Lung (tissue), 12 donors: ENCODE measurements around the gene CCDC68. TPM values are rescaled to one million over a fixed set of nuclear protein-coding genes. Genes with fewer than 3 reads are reported as not detected.
A peak's percentile ranks its signal among the peaks of the same experiment; 100 is the strongest.

ENCODE experiments used
- ATAC-seq: fragments of 200-7000 bp; cut with Tn5 transposase; one replicate; pipeline ENCODE4 v1.9.1; 2020; ENCODE audit warnings: moderate number of reproducible peaks; ENCODE audit not compliant: insufficient read depth, low FRiP score
- DNase-seq, 3 donors: peaks; one replicate each; pipeline ENCODE4 v3.0.0-alpha.2; 2013 to 2017
- H3K27ac ChIP-seq, 2 donors: one replicate each; pipeline ENCODE4 v1.5.1; 2013; ENCODE audit warnings: mild to moderate bottlenecking in 2 of 2, moderate library complexity in 2 of 2, control low read depth in 1 of 2, inconsistent platforms in 1 of 2, low read depth in 1 of 2, low read length in 1 of 2
- H3K27me3 ChIP-seq, 3 donors: one replicate each; pipeline ENCODE4 v1.5.1; 2013; ENCODE audit warnings: low read length in 2 of 3; ENCODE audit not compliant: control insufficient read depth in 3 of 3, insufficient read depth in 3 of 3
- H3K36me3 ChIP-seq, 4 donors: one replicate each; pipeline ENCODE4 v1.5.1; 2013; ENCODE audit warnings: low read length in 4 of 4, mild to moderate bottlenecking in 1 of 4, moderate library complexity in 1 of 4; ENCODE audit not compliant: control insufficient read depth in 4 of 4, insufficient read depth in 4 of 4
- H3K4me1 ChIP-seq, 5 donors: one replicate each; pipeline ENCODE4 v1.5.1; 2013; ENCODE audit warnings: low read length in 5 of 5, mild to moderate bottlenecking in 2 of 5, moderate library complexity in 1 of 5; ENCODE audit not compliant: control insufficient read depth in 5 of 5, insufficient read depth in 5 of 5
- H3K4me3 ChIP-seq: one replicate; pipeline ENCODE4 v1.5.1; 2013; ENCODE audit warnings: mild to moderate bottlenecking, control low read depth, moderate library complexity
- H3K9ac ChIP-seq, 2 donors: one replicate each; pipeline ENCODE4 v1.5.1; 2013; ENCODE audit warnings: low read length in 2 of 2, control low read depth in 1 of 2; ENCODE audit not compliant: insufficient read depth in 1 of 2
- H3K9me3 ChIP-seq, 4 donors: one replicate each; pipeline ENCODE4 v1.5.1; 2013; ENCODE audit warnings: low read length in 3 of 4, mild to moderate bottlenecking in 1 of 4, moderate library complexity in 1 of 4; ENCODE audit not compliant: control insufficient read depth in 4 of 4, insufficient read depth in 3 of 4
- WGBS, 2 donors: extraction: QIAGEN DNeasy Blood & Tissue Kit; methylation state at CpG; one replicate each; pipeline ENCODE4 v1.1.7; 2013; 5-methylcytosine and 5-hydroxymethylcytosine counted together
- polyA plus RNA-seq, 2 donors: library from polyadenylated mRNA; stranded (reverse); fragments of 200-250 nt; gene quantifications; one replicate each; pipeline ENCODE4 v1.2.1, GENCODE V29; 2013
- total RNA-seq, 2 donors: library from RNA; depleted of rRNA in 1 of 2; stranded (reverse); fragments of >200 nt in 1 of 2; gene quantifications; one replicate each; pipeline ENCODE4 v1.2.1, GENCODE V29; 2014 to 2021
- TF ChIP-seq, protein P1 (sequence below): IDR thresholded peaks from 2 replicates; pipeline ENCODE4 v1.5.1; 2012; ENCODE audit warnings: mild to moderate bottlenecking; ENCODE audit errors: control extremely low read depth, extremely low read depth
- donor health status: control.
- donor health status: control.
- donor health status: Bipolar disorder and iron deficiency.
- donor health status: healthy.
- donor health status: DM: yes; HTN: yes; CAD: no.

CCDC68 gene
- total and polyA plus RNA-seq, 4 donors: 6.7 to 90.4 (median 10.1) TPM

DNA sequence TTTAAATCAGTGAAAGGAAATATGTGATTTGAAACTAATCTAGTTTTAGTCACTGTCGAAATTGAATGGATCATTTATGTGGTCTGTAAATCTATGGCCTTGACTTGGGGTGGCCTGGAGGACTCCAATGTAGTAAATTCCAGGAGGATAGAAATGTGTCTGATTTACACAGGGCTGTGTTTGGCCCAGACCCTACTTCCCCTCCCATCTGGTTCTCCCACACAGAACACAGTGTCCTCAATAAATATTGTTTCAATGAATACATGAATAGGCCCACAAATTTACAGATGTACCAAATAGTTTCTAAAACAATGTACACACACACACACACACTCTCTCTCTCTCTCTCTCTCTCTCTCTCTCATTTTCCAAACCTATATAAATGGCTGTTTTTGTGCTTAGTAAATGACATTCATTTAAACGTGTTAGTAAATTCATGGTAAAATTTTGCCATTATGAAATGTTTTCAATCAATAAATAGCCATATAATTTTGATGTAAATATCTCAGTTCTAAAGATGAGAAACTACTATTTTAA lies 1.9 kb downstream of the CCDC68 start:
- 46 to 74% methylated on average over 2 of the region's 2 CpGs for WGBS, 2 donors
- TF ChIP-seq, protein P1, sequence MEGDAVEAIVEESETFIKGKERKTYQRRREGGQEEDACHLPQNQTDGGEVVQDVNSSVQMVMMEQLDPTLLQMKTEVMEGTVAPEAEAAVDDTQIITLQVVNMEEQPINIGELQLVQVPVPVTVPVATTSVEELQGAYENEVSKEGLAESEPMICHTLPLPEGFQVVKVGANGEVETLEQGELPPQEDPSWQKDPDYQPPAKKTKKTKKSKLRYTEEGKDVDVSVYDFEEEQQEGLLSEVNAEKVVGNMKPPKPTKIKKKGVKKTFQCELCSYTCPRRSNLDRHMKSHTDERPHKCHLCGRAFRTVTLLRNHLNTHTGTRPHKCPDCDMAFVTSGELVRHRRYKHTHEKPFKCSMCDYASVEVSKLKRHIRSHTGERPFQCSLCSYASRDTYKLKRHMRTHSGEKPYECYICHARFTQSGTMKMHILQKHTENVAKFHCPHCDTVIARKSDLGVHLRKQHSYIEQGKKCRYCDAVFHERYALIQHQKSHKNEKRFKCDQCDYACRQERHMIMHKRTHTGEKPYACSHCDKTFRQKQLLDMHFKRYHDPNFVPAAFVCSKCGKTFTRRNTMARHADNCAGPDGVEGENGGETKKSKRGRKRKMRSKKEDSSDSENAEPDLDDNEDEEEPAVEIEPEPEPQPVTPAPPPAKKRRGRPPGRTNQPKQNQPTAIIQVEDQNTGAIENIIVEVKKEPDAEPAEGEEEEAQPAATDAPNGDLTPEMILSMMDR: no peak
- peak in 2 of 3 donors; percentile 61 to 66 for DNase-seq
- Histone ChIP-seq H3K36me3 (no peaks in the 10 kb centered on the region), H3K4me3 (no peak overlapping the region), H3K9me3 (no peaks in the 10 kb centered on the region), H3K4me1 (peaks cover 0 to 64% (median 13%) of the 10 kb centered on the region in 5 donors), H3K27me3 (no peaks in the 10 kb centered on the region), H3K9ac (peak overlapping the region in 1 of 2 donors; percentile 90), H3K27ac (no peak overlapping the region)
- no peak for ATAC-seq

DNA sequence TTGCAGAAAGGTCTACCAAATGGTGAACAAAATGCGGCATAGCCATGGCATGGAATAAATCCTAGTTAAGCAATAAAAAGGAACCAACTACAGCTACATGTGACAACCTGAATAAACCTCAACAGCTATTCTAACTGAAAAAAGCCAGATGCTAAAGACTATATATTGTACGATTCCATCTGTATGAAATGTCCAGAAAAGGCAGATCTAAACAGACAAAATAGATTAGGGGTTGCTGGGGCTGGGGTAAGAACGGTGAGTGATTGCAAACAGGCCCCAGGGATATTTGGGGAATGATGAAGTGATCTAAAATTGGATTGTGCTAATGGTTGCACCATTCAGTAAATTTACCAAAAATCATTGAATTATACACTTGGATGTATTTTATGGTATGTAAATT lies 2.8 kb downstream of the CCDC68 start:
- no peaks in the 10 kb centered on the region for H3K36me3 ChIP-seq
- peaks cover 0 to 56% (median 11%) of the 10 kb centered on the region in 5 donors for H3K4me1 ChIP-seq
- no peaks in the 10 kb centered on the region for H3K9me3 ChIP-seq
- TF ChIP-seq, protein P1: no peak
- H3K4me3 ChIP-seq: no peak overlapping the region
- no peaks in the 10 kb centered on the region for H3K27me3 ChIP-seq
- ATAC-seq: no peak
- no peak overlapping the region for H3K27ac ChIP-seq
- WGBS, 2 donors: 82 to 85% methylated on average over 3 of the region's 3 CpGs
- peak in 1 of 3 donors; percentile 18 for DNase-seq
- H3K9ac ChIP-seq: no peak overlapping the region

DNA sequence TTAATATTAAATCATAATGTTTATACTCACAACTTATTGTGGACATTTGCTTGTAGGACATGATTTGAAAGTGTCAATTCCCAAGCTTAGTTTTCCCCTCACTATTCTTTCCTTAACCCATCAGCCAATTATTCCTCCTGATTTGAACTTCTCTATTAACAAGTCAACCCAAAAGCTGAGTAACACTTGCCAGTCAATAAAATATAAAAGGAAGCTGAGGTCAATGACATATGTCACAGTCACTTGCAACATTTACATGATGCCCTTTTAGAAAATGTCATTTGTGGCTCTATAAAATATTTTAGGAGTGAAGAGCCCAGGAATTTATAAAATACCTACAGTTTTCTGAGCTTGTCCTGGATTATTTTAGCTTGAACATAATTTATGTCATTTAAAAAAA lies 7.2 kb downstream of the CCDC68 start:
- TF ChIP-seq, protein P1: no peak
- no peaks in the 10 kb centered on the region for H3K27me3 ChIP-seq
- ATAC-seq (no peak), DNase-seq (no peak)
- no peak overlapping the region for H3K4me3 ChIP-seq
- H3K27ac ChIP-seq: no peak overlapping the region
- peaks cover 0 to 6% (median 2%) of the 10 kb centered on the region in 4 donors for H3K36me3 ChIP-seq
- peaks cover 0 to 55% (median 19%) of the 10 kb centered on the region in 5 donors for H3K4me1 ChIP-seq
- H3K9me3 ChIP-seq: no peaks in the 10 kb centered on the region
- no peak overlapping the region for H3K9ac ChIP-seq

GRCh38 chr18:54950221-54950620 lies 9.0 kb downstream of the CCDC68 start:
- WGBS, 2 donors: 83 to 87% methylated on average over 7 of the region's 7 CpGs
- ATAC-seq: no peak
- peaks cover 0 to 6% (median 2%) of the 10 kb centered on the region in 4 donors for H3K36me3 ChIP-seq
- H3K27me3 ChIP-seq: no peaks in the 10 kb centered on the region
- H3K9ac ChIP-seq: no peak overlapping the region
- H3K27ac ChIP-seq: no peak overlapping the region
- TF ChIP-seq, protein P1: no peak
- H3K9me3 ChIP-seq: no peaks in the 10 kb centered on the region
- no peak overlapping the region for H3K4me3 ChIP-seq
- no peak for DNase-seq
- peaks cover 3 to 58% (median 21%) of the 10 kb centered on the region in 5 donors for H3K4me1 ChIP-seq
